ENCODE results near the gene NPAS3. TPM values are rescaled to one million over a fixed set of nuclear protein-coding genes. Genes with fewer than 3 reads are reported as not detected.

The NPAS3 gene
- total and polyA plus RNA-seq, 4 donors: 0.07 to 0.09 (median 0.08) TPM; not detected in 1

DNA sequence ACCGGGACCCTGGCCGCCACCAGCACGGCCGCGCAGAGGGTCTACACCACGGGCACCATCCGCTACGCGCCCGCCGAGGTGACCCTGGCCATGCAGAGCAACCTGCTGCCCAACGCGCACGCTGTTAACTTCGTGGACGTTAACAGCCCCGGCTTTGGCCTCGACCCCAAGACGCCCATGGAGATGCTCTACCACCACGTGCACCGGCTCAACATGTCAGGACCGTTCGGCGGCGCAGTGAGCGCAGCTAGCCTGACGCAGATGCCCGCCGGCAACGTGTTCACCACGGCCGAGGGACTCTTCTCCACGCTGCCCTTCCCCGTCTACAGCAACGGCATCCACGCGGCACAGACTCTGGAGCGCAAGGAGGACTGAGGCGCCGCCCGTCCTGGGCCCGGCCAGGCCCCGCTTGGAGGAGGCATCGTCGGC lies 862.1 kb downstream of the NPAS3 start (continued):
- TF ChIP-seq, protein P1, sequence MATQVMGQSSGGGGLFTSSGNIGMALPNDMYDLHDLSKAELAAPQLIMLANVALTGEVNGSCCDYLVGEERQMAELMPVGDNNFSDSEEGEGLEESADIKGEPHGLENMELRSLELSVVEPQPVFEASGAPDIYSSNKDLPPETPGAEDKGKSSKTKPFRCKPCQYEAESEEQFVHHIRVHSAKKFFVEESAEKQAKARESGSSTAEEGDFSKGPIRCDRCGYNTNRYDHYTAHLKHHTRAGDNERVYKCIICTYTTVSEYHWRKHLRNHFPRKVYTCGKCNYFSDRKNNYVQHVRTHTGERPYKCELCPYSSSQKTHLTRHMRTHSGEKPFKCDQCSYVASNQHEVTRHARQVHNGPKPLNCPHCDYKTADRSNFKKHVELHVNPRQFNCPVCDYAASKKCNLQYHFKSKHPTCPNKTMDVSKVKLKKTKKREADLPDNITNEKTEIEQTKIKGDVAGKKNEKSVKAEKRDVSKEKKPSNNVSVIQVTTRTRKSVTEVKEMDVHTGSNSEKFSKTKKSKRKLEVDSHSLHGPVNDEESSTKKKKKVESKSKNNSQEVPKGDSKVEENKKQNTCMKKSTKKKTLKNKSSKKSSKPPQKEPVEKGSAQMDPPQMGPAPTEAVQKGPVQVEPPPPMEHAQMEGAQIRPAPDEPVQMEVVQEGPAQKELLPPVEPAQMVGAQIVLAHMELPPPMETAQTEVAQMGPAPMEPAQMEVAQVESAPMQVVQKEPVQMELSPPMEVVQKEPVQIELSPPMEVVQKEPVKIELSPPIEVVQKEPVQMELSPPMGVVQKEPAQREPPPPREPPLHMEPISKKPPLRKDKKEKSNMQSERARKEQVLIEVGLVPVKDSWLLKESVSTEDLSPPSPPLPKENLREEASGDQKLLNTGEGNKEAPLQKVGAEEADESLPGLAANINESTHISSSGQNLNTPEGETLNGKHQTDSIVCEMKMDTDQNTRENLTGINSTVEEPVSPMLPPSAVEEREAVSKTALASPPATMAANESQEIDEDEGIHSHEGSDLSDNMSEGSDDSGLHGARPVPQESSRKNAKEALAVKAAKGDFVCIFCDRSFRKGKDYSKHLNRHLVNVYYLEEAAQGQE (IDR thresholded peaks at IDR 0.05): no peak
- TF ChIP-seq FOXA1 (IDR thresholded peaks at IDR 0.05) (no peak), NR2F2 (IDR thresholded peaks at IDR 0.05) (no peak)
- TF ChIP-seq, protein P2, sequence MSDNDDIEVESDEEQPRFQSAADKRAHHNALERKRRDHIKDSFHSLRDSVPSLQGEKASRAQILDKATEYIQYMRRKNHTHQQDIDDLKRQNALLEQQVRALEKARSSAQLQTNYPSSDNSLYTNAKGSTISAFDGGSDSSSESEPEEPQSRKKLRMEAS (IDR thresholded peaks at IDR 0.05): no peak

DNA sequence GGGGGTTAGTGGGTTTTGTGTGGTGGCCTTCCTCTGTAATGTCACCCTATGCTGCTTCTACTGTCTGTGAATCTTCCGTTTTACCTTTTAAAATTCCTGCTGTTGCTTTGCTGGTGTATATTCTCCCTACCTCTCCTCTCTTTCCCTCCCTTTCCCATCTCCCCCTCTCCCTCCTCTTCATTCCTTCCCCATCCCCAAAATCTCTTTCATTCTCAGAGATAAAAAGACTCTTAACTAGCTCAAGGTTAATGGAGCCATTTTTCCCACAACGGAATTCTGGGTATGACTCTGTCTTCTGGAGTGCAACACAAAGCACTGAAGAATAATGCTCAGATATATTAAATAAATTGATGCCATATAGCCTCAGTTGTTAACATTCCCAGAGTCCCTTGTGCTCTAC lies 864.1 kb downstream of the NPAS3 start:
- no peak for TF ChIP-seq FOXA1 (IDR thresholded peaks at IDR 0.05)
- TF ChIP-seq YY1 (IDR thresholded peaks at IDR 0.05): no peak
- no peak for TF ChIP-seq RXRA (IDR thresholded peaks at IDR 0.05)
- TF ChIP-seq, protein P1 (IDR thresholded peaks at IDR 0.05): no peak
- TF ChIP-seq EGR1 (IDR thresholded peaks at IDR 0.05; ENCODE audit: low read depth in 2 of 2): no peak
- no peak for TF ChIP-seq JUND (IDR thresholded peaks at IDR 0.05)
- TF ChIP-seq HNF4A (conservative IDR thresholded peaks at IDR 0.05): no peak
- TF ChIP-seq, protein P3, sequence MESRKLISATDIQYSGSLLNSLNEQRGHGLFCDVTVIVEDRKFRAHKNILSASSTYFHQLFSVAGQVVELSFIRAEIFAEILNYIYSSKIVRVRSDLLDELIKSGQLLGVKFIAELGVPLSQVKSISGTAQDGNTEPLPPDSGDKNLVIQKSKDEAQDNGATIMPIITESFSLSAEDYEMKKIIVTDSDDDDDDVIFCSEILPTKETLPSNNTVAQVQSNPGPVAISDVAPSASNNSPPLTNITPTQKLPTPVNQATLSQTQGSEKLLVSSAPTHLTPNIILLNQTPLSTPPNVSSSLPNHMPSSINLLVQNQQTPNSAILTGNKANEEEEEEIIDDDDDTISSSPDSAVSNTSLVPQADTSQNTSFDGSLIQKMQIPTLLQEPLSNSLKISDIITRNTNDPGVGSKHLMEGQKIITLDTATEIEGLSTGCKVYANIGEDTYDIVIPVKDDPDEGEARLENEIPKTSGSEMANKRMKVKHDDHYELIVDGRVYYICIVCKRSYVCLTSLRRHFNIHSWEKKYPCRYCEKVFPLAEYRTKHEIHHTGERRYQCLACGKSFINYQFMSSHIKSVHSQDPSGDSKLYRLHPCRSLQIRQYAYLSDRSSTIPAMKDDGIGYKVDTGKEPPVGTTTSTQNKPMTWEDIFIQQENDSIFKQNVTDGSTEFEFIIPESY (IDR thresholded peaks at IDR 0.05): no peak
- TF ChIP-seq, protein P4, sequence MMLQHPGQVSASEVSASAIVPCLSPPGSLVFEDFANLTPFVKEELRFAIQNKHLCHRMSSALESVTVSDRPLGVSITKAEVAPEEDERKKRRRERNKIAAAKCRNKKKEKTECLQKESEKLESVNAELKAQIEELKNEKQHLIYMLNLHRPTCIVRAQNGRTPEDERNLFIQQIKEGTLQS (IDR thresholded peaks at IDR 0.05): no peak
- 80% methylated on average over 2 of the region's 2 CpGs for WGBS
- Histone ChIP-seq H3K9me3 (ENCODE audit: control insufficient read depth in 4 of 4, low read length in 3 of 4) (no peaks in the 10 kb centered on the region), H3K4me1 (ENCODE audit: control insufficient read depth in 4 of 4, insufficient read depth in 4 of 4, low read length in 3 of 4) (peaks cover 0 to 4% (median 2%) of the 10 kb centered on the region in 4 donors), H3K27me3 (ENCODE audit: control insufficient read depth in 4 of 4, insufficient read depth in 4 of 4, low read length in 3 of 4) (peaks cover 0 to 6% (median 2%) of the 10 kb centered on the region in 4 donors), H3K4me3 (ENCODE audit: low read depth in 1 of 3, low read length in 3 of 3) (no peak overlapping the region), H3K36me3 (ENCODE audit: control insufficient read depth in 4 of 4, insufficient read depth in 3 of 4, low read depth in 1 of 4, low read length in 3 of 4) (no peaks in the 10 kb centered on the region), H3K27ac (ENCODE audit: low read depth in 1 of 2, low read length in 2 of 2) (no peak overlapping the region), H3K9ac (ENCODE audit: low read depth in 1 of 2, low read length in 2 of 2) (no peak overlapping the region)
- no peak for DNase-seq (ENCODE audit: low spot score)

Data from liver (tissue), 9 donors.